Measurements from ENCODE around the gene CDH6.
"Not testable (repeated sequence)": the region's sequence is repeated elsewhere in the genome, so short reads cannot be mapped to it uniquely, and the experiment has no call there.

The CDH6 gene

DNA sequence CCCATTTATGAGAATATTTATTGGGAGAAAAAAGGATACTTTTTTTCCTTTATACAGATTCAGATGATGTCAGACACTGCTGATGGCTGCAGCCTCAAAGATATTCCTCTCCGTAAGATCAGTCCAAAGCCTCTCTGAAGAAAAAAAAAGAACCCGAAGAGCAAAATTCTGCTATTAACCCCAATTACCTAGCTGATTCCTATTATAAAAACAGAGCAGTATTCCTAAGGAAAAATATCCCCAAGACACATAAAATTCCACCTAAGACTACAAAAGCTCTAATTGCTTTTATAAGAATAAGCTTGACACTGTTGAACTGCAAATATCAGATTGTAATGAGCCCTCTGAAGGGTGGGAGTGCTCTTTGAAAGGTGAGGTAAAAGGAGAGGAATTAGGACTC lies 138.7 kb downstream of the CDH6 start:
- no peak for DNase-seq (ENCODE audit: low spot score)

DNA sequence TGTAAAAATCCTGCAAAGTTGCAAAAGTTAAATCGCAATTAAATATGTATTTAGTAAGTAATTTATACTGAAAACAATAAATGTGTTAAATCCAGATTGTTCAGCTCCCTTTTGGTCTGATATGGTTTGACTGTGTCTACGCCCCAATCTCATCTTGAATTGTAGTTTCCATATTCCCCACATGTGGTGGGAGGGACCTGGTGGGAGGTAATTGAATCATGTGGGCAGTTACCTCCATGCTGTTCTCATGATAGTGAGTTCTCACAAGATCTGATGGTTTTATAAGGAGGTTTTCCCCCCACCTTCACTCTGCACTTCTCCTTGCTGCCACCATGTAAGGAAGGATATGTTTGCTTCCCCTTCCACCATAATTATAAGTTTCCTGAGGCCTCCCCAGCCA lies 140.0 kb downstream of the CDH6 start:
- no peak for DNase-seq (ENCODE audit: low spot score)

DNA sequence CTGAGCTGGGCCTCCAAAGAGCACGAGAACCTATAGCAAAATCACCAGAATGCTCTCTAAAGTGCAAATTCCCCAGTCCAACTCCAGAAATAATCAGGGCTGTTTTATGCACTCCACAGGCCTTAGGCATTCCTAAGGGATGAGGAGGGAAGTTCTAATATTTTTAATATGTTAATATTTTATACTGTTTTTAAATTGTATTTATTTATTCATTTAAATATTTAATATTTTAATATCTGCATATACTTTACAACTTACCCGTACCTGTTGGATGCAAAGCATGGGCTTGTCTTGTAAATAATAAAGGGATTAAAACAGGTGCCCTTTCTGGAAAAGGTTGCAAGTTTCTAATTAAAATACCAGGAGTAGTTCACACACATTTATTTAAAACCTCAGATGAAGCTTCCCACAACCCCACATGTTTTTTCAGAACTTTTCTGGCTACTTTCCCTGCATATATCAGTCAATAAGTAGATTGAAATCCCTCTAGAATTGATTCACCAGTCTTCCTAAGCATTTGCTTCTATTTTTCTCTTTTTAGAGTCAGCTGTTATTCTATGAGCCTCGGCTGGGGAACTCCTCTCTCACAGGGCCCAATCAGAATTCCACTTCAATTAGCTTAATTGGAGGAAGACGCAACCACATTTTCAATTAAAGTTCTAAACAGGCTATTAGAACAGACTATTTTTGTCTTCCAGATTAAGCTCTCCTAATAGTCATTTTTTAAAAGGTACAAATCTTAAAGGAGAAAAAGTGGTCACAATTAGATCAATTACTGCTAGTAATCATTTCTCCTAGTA lies 140.8 kb downstream of the CDH6 start:
- DNase-seq (ENCODE audit: low spot score), result no peak

DNA sequence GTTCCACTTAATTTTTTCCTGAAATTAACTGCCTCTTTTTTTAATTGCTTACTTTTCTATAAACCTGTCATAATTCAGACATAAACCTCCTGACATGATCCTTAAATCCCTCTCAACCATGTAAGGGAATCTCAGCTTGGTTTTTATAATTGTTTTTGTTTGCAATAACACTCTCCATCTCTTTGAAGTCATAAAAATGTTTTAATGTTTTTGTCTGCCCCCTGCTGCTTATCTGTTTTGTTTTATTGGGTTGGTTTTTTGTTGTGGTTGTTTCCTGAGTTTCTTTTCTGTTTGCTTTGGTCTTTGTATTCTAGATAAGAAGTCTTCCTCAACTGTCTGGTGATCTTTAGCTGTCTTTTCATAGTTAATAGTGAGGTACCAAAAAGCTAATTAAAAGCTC lies 142.0 kb downstream of the CDH6 start:
- no peak for DNase-seq (ENCODE audit: low spot score)

GRCh38 chr5:31343946-31344345 lies 150.5 kb downstream of the CDH6 start:
- no peak for DNase-seq (ENCODE audit: low spot score)

DNA sequence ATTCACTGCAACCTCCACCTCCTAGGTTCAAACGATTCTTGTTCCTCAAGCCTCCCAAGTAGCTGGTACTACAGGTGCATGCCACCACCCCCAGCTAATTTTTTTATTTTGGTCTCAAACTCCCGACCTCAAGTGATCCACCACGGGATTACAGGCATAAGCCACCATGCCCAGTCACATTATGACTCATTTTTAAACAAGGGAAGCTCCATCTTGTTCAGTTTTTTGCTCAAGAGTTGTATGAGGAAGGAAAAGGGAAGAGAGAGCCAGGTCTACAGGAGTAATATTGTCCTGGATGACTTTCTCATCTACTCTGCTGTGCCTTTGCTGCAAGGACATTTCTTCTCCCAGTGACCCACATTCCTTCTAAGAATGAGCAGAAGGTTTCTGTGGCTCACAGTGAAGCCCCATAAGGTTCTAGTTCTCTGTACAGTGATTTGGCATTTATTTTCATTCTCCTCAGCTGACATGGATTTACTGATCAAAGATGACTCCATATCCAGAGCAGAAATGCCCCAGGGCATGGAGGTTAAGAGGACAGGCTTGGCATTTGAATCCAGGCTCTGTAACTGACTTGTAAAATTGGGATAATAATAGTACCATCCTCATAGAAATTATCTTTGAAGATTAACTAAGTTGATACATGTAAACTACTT lies 153.5 kb downstream of the CDH6 start:
- no peak for DNase-seq (ENCODE audit: low spot score)

DNA sequence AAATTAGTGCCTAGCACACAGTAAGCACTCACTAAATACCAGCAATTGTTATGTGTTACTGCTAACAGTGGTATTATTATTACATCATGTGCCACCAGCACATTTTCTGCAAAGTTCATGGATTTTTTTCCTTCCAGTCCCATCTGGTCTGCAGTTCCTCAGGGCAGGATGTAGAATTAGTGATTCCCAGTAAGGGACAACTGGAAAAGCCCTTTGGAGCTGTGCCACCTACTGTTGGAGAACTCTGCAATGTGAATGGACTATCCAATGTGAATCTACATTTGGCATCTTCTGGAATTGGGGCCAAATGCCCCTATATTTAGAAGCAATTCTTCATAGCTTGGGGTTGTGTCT lies 154.0 kb downstream of the CDH6 start:
- DNase-seq (ENCODE audit: low spot score), result no peak

GRCh38 chr5:31350395-31350794 lies 156.9 kb downstream of the CDH6 start:
- DNase-seq (ENCODE audit: low spot score), result no peak

DNA sequence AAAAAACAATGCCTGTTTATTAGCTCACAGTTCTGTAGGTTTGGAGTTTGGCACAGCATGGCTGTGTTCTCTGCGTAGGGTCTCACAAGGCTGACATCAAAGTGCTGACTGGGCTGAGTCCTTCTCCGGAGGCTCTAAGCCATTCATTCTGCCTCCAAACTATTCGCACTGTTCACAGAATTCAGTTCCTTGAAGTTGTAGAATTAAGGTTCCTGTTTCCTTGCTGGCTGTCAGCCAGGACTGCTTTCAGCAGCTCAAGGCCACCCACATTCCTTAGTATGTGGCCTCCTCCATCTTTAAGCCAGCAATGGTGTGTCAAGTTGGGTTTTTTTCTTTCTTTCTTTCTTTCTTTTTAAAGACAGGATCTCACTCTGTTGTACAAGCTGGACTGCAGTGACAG lies 161.9 kb downstream of the CDH6 start:
- no peak for DNase-seq (ENCODE audit: low spot score)

GRCh38 chr5:31357038-31357437 lies 163.6 kb downstream of the CDH6 start:
- DNase-seq (ENCODE audit: low spot score), result no peak

DNA sequence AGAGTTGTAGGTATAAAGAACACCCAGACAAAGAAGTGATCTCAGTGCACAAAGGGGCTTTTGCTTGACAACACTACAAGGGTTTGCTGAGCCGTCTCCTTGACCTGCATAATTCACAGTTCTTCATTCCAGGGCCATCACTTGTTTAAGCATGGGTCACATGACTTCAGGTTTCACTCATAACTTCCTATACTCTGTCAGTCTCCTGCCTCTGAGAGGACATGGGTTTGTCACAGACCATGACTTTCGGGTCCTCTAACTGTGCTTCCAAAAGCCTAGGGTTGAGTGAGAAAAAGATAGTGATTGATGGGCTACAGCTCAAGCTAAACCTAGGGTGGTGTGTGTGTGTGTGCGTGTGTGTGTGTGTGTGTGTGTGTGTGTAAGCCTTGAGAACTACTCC lies 166.4 kb downstream of the CDH6 start:
- no peak for DNase-seq (ENCODE audit: low spot score)

DNA sequence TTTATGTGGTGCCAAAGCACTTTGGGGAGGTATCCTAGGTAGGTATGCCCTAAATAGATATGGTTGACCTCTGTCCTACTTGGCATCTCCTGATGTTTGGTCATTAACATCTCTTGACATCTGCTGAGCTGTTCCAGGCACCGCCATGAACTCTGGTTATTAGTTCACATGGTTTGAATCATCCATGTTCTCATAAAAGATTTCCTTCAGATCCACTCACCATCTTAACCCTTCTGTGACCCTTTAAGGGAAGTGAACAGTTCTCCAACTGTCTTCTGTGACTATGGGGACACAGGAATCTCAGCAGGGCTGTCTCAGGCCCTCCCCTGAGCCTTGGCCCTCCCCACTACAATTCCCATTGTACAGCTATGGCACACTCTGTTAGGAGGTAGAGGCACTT lies 167.7 kb downstream of the CDH6 start:
- DNase-seq (ENCODE audit: low spot score), result no peak

DNA sequence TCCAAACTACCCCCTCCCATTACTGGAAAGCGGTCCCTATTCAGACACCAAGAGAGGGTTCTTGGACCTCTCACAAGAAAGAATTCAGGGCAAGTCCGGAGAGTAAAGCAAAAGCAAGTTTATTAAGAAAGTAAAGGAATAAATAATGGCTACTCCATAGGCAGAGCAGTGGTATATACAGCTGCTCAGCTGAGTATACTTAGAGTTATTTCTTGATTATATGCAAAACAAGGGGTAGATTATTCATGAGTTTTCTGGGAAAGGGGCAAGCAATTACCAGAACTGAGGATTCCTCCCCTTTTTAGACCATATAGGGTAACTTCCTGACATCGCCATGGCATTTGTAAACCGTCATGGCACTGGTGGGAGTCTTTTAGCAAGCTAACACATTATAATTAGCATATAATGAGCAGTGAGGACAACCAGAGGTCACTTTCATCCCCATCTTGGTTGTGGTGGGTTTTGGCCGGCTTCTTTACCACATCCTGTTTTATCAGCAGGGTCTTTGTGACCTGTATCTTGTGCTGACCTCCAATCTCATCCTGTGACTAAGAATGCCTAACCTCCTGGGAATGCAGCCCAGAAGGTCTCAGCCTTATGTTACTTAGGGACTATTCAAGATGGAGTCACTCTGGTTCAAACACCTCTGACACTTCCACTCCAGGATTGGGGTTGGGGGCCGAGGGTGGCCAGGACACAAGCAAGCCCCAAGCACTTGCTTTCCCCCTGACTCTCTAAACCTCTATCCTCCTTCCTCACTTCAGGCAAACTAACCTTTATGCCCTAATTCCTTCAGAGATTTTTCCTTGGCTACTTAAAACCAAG lies 168.4 kb downstream of the CDH6 start:
- not testable (repeated sequence) for DNase-seq (ENCODE audit: low spot score)

DNA sequence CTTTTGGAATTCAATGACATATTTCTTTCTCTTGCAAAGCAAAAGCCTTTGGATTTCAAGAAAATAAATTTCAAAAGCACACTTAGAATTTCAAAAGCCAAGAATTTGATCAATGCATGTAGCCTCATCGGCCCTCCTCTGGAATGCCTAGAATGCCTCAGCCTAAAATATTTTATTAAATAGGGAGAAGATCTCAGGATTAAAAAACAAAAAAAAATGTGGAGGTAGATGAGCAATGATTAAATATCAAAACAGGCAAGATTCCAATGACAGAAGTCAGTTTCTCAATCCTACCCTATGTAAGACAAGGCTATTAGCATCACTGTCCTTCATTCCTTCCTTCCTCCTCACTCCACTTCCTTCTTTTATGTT lies 169.0 kb downstream of the CDH6 start:
- no peak for DNase-seq (ENCODE audit: low spot score)

DNA sequence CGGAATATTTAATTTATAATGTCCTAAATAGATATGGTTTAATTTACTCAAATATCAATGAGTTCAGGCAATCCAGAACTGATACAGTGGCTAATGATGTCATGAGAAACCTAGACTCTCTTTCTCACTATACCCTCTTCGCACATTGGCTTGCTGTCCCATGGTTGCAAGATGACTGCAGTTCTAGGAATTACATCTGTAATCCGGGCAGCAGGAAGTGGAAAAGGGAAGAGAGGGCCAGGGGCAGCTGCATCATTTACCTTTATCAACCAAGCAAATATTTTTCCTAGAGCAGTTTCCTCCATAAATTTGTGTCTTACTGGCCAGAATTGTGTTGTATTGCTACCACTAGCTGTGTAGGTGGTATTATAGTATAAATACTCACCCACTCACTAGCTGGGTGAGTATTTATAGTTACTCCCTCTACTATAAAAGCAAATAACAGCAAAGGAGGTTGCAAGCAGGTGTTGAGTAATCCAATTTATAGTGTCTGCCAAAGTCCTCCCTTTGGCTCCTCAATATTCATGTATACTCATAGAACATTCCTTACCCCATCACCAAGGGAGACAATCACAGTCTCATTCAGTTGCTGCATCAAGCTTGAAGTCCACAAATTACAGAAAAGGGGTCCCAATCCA lies 169.6 kb downstream of the CDH6 start:
- DNase-seq (ENCODE audit: low spot score), result no peak

GRCh38 chr5:31364881-31365636 lies 171.6 kb downstream of the CDH6 start:
- DNase-seq (ENCODE audit: low spot score), result no peak

GRCh38 chr5:31365776-31366175 lies 172.3 kb downstream of the CDH6 start:
- no peak for DNase-seq (ENCODE audit: low spot score)

DNA sequence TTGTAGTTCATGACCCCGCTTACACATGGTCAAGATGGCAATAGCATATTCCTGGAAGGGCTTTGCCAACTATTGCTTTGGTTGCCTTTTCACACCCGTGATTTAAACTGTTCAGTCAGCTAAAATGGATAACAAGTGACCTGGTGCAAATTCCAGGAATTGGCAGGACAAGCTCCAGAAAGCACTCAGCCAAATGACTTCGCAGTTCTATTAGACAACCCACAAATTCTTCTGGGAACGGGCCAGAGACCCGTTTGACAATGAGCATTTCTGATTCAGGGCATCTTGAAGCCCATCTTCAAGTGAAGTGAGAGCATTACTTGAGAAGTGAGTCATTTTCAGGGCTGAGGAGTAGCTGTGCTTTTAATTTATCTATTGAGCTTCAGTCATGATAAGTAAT lies 173.5 kb downstream of the CDH6 start:
- no peak for DNase-seq (ENCODE audit: low spot score)

GRCh38 chr5:31372124-31372523 lies 178.6 kb downstream of the CDH6 start:
- no peak for DNase-seq (ENCODE audit: low spot score)

DNA sequence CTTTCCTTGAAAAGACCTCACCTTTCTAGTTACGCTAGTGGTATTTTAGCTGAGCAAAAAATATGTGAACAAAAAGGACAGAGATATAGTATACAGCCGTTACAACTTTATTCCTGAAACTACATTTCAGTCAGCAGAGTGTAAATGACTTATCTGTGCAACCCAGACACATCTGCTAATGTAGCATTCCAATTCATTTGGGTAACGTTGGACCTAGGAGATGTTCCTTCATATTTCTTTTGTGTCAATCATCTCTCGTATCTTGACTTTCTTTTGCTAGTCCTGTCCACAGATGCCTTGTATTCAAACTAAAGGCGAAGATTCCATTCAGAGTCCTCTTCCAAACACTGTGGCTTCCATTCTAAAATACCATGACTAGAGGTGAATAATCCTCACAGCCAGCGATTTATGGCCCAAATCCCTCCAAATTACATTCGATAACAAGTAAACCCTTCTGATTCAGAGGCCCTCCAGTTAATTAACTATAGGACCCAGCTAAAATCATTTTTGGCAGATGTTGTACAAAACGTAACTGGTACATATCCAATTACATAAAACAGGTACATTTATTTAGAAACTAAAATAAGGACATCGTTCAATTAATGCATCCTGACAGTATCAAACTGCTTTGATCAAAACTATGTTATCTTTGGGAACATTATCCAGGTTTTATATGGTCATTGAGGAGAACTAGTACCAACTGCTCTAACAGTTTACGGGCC lies 182.7 kb downstream of the CDH6 start:
- no peak for DNase-seq (ENCODE audit: low spot score)

DNA sequence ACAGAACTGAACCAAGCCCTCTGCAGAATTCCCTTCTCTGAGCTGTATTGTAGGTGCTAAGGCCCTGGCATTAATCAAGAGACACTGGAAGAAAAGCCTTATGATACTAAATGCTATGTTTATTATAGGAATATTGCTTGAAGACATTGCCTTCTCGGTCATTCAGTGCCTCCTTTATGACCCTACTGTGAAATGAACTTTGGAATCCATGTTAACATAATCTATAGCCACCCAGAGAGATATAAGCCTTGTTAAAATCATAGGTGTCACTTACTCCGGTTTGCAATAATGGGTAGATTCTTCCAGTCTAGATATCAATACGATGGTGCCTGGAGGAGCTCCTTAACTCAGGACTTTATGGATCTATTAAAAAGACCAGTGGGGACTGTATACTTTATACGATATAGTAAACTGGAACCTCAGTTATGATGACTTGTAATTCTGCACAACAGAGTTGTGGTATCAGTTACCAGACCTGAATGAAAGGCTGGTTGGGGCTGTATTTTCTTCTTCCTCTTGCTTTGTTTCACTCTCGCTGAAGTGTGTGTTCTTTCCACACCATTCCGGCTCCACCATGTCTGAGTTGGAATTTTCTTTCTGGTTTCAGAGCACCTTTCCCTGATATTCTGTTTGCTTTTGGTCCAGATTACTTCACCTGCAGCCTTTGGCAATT lies 183.9 kb downstream of the CDH6 start:
- no peak for DNase-seq (ENCODE audit: low spot score)
